Measurements from ENCODE around the gene SERPINB7.

Gene SERPINB7

GRCh38 chr18:63784787-63785452 is 9.7 kb downstream of the SERPINB7 start:
- no peak overlapping the region for H3K4me3 ChIP-seq (ENCODE audit: low read depth, low read length)

- H3K4me3 ChIP-seq (ENCODE audit: low read depth, low read length): no peak overlapping the region
Measured at GRCh38 chr18:63787673-63788072, 12.5 kb downstream of the SERPINB7 start.

GRCh38 chr18:63788447-63789096 is 13.4 kb downstream of the SERPINB7 start:
- no peak overlapping the region for H3K4me3 ChIP-seq (ENCODE audit: low read depth, low read length)

- H3K4me3 ChIP-seq (ENCODE audit: low read depth, low read length): no peak overlapping the region
Measured at GRCh38 chr18:63789327-63789726, 14.1 kb downstream of the SERPINB7 start.

- no peak overlapping the region for H3K4me3 ChIP-seq (ENCODE audit: low read depth, low read length)
Measured at GRCh38 chr18:63795606-63796005, 20.4 kb downstream of the SERPINB7 start.

- H3K4me3 ChIP-seq (ENCODE audit: low read depth, low read length): no peak overlapping the region
Measured at GRCh38 chr18:63799189-63799588, 24.0 kb downstream of the SERPINB7 start.

GRCh38 chr18:63801343-63801742 is 26.1 kb downstream of the SERPINB7 start:
- no peak overlapping the region for H3K4me3 ChIP-seq (ENCODE audit: low read depth, low read length)

- no peak overlapping the region for H3K4me3 ChIP-seq (ENCODE audit: low read depth, low read length)
Measured at GRCh38 chr18:63808125-63808524, 32.9 kb downstream of the SERPINB7 start.

GRCh38 chr18:63817441-63818051 is 42.3 kb downstream of the SERPINB7 start:
- H3K4me3 ChIP-seq (ENCODE audit: low read depth, low read length): no peak overlapping the region

GRCh38 chr18:63818212-63818611 is 43.0 kb downstream of the SERPINB7 start:
- H3K4me3 ChIP-seq (ENCODE audit: low read depth, low read length): no peak overlapping the region

- no peak overlapping the region for H3K4me3 ChIP-seq (ENCODE audit: low read depth, low read length)
Measured at GRCh38 chr18:63819786-63820185, 44.6 kb downstream of the SERPINB7 start.

GRCh38 chr18:63820694-63821093 is 45.5 kb downstream of the SERPINB7 start:
- H3K4me3 ChIP-seq (ENCODE audit: low read depth, low read length): no peak overlapping the region

GRCh38 chr18:63823516-63824219 is 48.5 kb downstream of the SERPINB7 start:
- no peak overlapping the region for H3K4me3 ChIP-seq (ENCODE audit: low read depth, low read length)

GRCh38 chr18:63824220-63824525 is 49.0 kb downstream of the SERPINB7 start:
- H3K4me3 ChIP-seq (ENCODE audit: low read depth, low read length): no peak overlapping the region

GRCh38 chr18:63828120-63828519 is 52.9 kb downstream of the SERPINB7 start:
- no peak overlapping the region for H3K4me3 ChIP-seq (ENCODE audit: low read depth, low read length)

GRCh38 chr18:63828656-63829055 is 53.4 kb downstream of the SERPINB7 start:
- H3K4me3 ChIP-seq (ENCODE audit: low read depth, low read length): no peak overlapping the region

- no peak overlapping the region for H3K4me3 ChIP-seq (ENCODE audit: low read depth, low read length)
Measured at GRCh38 chr18:63829886-63830285, 54.7 kb downstream of the SERPINB7 start.

GRCh38 chr18:63831080-63831788 is 56.0 kb downstream of the SERPINB7 start:
- H3K4me3 ChIP-seq (ENCODE audit: low read depth, low read length): no peak overlapping the region

GRCh38 chr18:63832470-63832869 is 57.3 kb downstream of the SERPINB7 start:
- no peak overlapping the region for H3K4me3 ChIP-seq (ENCODE audit: low read depth, low read length)

- H3K4me3 ChIP-seq (ENCODE audit: low read depth, low read length): no peak overlapping the region
Measured at GRCh38 chr18:63834471-63835113, 59.4 kb downstream of the SERPINB7 start.

- H3K4me3 ChIP-seq (ENCODE audit: low read depth, low read length): no peak overlapping the region
Measured at GRCh38 chr18:63836456-63836855, 61.2 kb downstream of the SERPINB7 start.

Data from iPS-11a (cell line).